NCI-H2196 treated with DMSO at 0.1 percent for 48 hours (cell line): ENCODE results near the gene TAL2.

ENCODE experiments used
- DNase-seq: peaks from one replicate; lab custom pipeline; 2025; ENCODE audit not compliant: unreplicated experiment; lab: John Stamatoyannopoulos, UW

TAL2 gene

GRCh38 chr9:105662184-105663104 is at the start of gene TAL2:
Gene TAL2 (plus strand): TSS chr9:105662457. CDS start chr9:105662497, 40 bp downstream.
- DNase-seq: no peak

GRCh38 chr9:105621001-105621400 is 41.3 kb upstream of the TAL2 start:
- DNase-seq: no peak

GRCh38 chr9:105625088-105625487 is 37.2 kb upstream of the TAL2 start:
- no peak for DNase-seq

GRCh38 chr9:105632807-105633206 is 29.4 kb upstream of the TAL2 start:
- no peak for DNase-seq

- DNase-seq: no peak
Observed at GRCh38 chr9:105633411-105633810, 28.8 kb upstream of the TAL2 start.

GRCh38 chr9:105636331-105636730 is 25.9 kb upstream of the TAL2 start:
- DNase-seq: no peak

GRCh38 chr9:105637787-105638395 is 24.4 kb upstream of the TAL2 start:
- DNase-seq: no peak

GRCh38 chr9:105639936-105640335 is 22.3 kb upstream of the TAL2 start:
- no peak for DNase-seq

GRCh38 chr9:105643795-105644194 is 18.5 kb upstream of the TAL2 start:
- no peak for DNase-seq

GRCh38 chr9:105646879-105647594 is 15.2 kb upstream of the TAL2 start:
- DNase-seq: no peak

- DNase-seq: no peak
Observed at GRCh38 chr9:105647595-105648349, 14.5 kb upstream of the TAL2 start.

GRCh38 chr9:105651806-105652205 is 10.5 kb upstream of the TAL2 start:
- no peak for DNase-seq

GRCh38 chr9:105656131-105656921 is 5.9 kb upstream of the TAL2 start:
- no peak for DNase-seq

GRCh38 chr9:105658351-105658750 is 3.9 kb upstream of the TAL2 start:
- no peak for DNase-seq

- DNase-seq: no peak
Observed at GRCh38 chr9:105661011-105661410, 1.2 kb upstream of the TAL2 start.

- no peak for DNase-seq
Observed at GRCh38 chr9:105663914-105664313, 1.7 kb downstream of the TAL2 start.

GRCh38 chr9:105667867-105668266 is 5.6 kb downstream of the TAL2 start:
- DNase-seq: no peak

- no peak for DNase-seq
Observed at GRCh38 chr9:105670315-105670714, 8.1 kb downstream of the TAL2 start.

- DNase-seq: no peak
Observed at GRCh38 chr9:105670775-105671174, 8.5 kb downstream of the TAL2 start.

GRCh38 chr9:105672711-105673234 is 10.5 kb downstream of the TAL2 start:
- DNase-seq: no peak
